ENCODE measurements around the gene ATOX1. TPM values are rescaled to one million over a fixed set of nuclear protein-coding genes. Genes with fewer than 3 reads are reported as not detected.
A peak's percentile ranks its signal among the peaks of the same experiment; 100 is the strongest.

Gene ATOX1
- total RNA-seq, 1 donor from 2014 or later: 16.5 TPM

DNA sequence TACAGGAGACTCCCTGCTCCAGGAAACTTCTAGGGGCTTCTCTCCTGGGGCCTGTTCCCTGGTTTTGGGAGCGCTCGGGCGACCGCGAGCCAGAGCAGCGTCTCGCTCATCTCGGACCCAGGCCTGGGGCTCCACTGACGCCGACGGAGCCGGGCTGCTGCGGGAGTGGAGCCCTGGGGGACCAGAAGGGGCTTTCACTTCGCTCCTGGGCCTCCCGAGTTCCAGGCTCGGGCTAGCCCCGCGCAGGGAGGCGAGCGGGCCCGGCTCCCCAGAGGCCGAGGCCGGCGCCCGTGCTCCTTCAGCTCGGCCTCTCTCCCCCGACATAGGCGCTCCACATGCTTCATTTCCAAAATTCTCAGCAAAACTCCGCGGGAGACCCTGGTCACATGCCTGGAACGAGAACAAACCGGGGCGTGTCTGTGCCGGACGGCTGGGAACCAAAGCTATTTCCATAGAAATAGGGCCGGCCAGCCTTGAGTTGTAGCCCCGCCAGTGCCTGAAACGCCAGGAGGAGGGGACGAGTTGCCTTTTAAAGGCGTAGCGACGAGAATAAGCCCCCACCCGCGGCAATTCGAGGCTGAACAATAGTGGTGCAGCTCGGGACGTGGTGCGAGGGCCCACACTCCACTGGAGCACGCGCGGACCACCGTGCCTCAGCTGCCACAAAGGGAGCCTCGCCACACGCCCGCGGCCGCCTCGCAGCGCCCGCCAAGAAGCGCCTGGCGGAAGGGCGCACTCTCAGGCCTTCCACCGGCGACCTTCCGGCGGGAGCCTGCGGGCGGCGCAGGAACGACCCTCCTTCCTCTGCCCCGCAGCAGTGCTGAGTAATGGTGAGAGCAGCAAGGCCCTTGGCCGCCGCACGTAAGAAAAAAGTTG lies 12.2 kb upstream of the ATOX1 start:
- peak; percentile 70 for DNase-seq

DNA sequence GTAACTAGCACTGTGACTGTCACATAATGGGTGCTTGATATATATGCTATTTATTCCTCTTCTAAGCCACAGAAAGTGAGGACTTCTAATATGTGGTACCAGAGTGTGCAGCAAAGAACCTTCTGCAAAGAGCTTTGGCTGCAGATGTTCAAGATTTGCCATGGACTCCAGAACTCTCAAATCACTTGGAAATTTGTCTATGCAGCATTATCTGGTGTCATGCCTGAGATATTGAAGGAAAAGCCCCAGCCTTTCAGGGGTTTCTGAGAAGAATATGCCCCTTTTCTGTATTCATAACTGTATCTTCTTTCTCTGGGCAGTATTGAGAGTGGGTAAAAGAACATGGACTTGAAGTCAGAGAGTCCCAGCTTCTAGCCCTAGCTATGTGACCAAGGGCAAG lies 8.5 kb upstream of the ATOX1 start:
- DNase-seq: no peak

DNA sequence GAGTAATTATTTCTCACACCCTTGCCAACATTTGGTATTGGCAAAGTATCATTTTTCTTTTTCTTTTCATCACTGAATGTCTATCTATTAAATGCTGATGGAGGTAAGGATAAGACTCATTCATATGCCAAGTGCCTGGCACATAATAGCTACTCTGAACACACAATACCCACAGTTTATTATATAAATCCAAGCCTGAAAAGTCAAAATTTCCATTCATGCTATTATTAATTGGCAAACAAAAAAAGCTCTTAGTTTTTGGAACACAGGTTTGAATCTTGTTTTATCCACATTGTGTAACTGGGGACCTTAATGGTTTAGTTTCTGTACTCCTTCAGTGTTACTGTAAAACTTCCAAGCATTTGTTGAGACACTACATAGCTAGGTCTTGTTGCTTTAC lies 6.4 kb upstream of the ATOX1 start:
- DNase-seq: no peak

DNA sequence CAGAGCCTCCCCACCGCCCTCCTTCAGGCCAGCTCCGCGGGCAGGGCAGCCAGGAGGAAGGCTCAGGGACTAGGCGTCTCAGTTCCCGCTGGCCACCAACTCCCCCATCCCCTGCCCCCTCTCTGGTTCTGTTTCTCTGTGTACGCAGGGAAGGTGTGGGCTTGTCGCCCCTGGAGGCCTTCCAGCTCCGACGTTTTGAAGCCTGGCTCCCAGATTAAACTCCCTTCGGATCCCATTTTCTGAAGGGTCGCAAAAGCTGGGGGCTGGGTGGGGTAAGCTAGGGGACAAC lies 346 bp downstream of the ATOX1 start:
- no peak for DNase-seq

DNA sequence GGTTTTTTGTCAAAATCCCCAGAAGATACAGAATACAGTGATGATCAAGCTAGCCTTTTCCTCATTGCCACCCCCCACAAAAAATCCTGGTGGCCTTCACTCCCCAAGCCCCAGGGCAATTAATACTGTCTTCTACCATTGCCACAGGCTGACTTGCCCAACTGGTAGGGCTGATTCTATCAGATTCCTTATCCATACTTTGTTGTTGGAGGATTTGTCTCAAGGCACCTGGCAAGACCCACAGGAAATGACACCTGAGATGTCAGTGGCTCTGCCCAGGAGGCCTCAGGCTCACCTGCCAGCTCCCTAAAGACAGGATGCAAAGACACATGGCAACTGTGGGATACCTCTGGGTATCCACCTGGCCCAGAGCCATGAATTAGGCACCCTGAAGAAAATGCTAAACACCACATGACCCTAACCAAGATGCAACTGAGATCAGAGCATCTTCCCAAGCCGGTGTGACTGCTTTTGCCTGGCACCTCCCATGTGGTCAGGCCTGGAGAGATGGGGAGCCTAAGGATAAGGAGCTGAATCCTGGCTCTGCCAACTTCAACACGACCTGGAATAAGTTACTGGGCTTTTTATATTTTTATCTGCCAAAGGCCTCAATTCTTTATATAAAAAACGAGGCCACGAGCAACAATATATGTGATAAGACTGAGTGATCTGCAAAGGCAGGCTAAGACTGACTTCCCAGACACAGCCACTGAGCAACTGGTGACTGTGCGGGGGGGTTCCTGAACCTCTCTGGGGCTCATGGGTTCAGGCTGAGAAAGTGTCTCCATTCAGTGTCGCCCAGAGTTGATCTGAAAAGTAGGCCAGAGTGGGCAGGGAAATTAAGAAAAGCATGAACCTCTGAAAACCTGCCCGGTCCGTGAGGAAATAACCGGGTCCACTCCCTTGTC lies 944 bp downstream of the ATOX1 start:
- no peak for DNase-seq

DNA sequence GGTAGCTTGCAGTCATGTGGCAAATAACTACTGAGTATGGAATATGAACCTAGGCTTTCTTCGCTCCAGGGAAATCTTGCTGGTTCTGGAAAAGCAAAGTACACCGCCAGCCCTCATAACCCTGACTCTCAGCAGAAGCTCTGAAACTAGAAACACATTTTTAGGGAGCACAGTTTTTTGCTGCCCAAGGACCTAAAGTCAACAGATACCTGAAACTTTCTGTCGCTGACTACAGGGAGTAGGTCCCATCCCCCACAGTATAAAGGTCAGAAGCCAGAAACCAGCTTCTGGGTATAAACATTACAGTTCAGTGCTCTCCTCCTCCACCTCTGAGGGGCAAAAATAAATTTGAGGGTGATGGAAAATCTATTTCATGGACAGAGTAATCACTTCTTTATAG lies 3.0 kb downstream of the ATOX1 start:
- no peak for DNase-seq

DNA sequence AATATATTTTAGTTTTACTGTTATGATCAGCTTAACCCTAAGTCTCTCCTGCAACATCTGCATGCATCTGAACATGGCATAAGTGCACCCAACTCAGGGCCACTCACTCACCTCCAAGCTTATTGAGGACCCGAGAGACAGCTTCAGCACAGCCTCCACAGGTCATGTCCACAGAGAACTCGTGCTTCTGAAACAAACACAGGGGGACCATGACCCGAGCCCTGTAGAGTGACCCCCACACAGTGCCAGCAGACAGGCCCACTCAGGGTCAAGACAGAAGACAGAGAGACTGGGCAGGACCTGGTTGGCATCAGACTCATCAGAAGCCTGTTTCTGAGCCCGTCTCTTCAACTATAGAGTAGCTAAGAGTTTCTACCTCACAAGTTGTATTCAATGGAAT lies 6.8 kb downstream of the ATOX1 start:
- no peak for DNase-seq

DNA sequence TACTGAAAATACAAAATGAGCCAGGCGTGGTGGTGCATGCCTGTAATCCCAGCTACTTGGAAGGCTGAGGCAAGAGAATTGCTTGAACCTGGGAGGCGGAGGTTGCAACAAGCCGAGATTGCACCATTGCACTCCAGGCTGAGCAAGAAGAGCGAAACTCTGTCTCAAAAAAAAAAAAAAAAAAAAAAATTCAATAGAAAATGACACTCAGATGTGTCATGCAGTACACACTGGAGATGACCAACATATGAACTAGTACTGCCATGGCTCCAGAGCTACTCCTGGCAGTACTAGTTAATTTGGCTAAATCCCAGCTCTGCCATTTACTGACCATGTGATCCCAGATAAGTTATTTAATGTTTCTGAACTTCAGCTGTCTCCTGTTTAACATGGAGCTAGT lies 7.3 kb downstream of the ATOX1 start:
- DNase-seq: no peak

DNA sequence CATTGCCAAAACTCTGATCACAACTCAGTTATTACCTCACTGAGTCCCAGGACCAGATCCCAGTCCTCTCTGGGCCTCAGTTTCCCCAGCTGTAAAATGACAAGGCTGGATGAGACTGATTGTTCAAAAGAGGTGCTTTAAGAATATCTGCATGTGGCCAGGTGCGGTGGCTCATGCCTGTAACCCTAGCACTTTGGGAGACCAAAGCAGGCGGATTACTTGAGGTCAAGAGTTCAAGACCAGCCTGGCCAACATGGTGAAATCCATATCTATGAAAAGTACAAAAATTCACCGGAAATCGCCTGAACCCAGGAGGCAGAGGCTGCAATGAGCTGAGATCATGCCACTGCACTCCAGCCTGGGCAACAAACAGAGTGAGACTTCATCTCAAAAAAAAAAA lies 8.3 kb downstream of the ATOX1 start:
- DNase-seq: no peak

DNA sequence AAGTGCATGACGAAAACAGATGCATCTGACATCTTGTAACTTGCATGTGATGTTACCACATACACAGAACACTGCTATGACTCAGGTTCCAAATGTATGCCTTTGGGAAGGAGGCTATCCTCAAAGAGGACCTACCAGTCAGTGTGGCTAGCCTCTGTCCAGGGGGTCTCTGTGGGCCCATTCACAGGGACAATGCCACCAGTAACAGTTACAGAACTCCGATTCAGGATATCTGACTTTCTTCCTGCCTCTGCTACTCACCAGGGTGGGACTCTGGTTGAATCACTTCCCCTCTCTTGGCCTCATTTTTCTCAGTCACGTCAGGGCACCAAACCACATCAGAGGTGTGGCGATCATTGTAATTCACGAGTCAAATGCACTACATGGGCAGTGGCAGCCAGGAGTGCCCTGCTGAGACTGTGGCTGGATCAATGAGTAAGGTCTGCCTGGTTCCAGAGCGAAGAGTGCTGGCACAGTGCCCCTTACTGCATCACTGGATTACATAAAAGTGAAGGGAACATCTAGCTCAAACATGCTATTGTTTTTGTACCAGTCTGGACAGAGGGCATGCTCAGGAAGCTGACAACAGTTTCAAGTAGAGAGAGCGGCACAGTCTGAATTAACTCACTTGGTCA lies 13.2 kb downstream of the ATOX1 start:
- peak; percentile 74 for DNase-seq

DNA sequence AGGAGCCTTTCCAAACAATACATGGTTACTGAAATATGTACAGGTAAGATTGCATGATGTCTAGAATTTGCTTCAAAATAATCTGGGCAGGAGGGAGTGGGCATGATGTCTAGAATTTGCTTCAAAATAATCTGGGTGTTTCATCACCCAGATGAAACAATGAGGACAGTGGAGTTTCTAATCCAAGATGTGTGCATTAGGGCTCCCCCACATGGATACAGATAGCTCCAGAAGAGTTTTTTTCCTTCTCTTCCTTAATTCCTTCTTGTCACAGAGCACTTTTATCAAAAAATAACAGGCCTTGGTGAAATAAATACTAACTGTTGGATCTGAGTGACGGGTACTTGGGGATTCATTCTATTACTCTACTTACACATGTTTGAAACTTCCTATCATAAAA lies 14.9 kb downstream of the ATOX1 start:
- DNase-seq: no peak

DNA sequence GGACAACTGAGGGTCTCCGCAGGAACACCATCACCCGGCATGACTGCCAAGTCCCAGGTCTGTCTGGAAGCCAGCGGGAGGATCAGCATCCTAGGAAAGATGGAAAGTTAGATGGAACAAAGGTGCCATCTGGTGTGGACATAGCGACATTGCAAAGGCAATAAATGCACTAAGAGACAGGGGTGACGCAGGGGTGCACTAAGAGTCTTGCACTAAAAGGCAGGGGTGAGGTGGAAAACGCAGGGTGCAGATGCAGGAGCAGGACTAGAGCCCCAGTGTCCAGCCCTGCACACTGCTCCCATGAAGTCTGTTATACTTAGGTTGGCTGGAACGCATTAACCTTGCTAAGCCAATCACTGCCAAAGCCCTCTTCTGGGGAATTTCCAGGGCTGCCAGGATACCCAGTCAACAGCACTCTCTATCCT lies 15.5 kb downstream of the ATOX1 start:
- DNase-seq: peak; percentile 29

DNA sequence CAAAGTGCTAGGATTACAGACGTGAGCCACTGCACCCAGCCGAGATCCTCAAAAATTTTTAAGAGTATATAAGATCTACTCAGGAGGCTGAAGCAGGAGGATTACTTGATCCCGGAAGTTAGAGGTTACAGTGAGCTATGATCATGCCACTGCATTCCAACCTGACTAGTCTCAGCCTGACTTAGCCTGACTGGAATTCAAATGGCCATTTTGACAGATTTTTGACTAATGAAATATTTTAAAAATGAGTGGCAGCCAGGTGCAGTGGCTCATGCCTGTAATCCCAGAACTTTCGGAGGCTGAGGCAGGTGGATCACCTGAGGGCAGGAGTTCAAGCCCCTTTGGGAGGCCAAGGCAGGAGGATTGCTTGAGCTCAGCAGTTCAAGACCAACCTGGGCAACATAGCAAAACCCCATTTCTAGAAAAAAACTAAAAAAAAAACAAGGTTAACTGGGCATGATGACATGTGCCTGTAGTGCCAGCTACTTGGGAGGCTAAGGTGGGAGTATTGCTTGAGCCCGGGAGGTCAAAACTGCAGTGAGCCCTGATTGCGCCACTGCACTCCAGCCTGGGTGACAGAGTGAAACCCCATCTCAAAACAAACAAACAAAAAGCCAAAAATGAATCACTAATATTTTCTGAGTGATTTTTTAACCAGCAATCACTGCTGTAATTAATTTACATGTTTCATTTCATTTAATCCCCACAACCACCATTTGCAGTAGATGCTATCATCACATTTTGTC lies 16.6 kb downstream of the ATOX1 start:
- DNase-seq: no peak

DNA sequence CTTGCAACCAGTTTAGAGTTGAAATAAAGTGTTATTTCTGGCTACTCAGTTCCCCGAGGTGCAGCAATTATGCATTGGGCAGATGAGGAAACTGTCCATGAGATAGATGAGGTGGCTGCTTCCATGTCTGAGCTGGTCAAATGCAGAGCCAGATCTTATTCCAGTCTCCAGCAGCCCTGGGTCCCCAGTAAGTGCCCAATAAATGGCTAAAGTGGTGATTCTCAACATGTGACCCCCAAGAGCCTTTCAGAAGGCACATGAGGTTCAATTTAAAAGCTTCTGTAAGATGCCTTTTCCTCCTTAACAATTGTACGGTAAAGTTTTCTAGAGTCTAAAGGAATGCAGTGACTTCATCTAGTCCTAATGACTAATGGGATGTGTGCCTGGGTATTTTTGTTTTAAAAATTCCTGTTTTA lies 17.5 kb downstream of the ATOX1 start:
- no peak for DNase-seq

DNA sequence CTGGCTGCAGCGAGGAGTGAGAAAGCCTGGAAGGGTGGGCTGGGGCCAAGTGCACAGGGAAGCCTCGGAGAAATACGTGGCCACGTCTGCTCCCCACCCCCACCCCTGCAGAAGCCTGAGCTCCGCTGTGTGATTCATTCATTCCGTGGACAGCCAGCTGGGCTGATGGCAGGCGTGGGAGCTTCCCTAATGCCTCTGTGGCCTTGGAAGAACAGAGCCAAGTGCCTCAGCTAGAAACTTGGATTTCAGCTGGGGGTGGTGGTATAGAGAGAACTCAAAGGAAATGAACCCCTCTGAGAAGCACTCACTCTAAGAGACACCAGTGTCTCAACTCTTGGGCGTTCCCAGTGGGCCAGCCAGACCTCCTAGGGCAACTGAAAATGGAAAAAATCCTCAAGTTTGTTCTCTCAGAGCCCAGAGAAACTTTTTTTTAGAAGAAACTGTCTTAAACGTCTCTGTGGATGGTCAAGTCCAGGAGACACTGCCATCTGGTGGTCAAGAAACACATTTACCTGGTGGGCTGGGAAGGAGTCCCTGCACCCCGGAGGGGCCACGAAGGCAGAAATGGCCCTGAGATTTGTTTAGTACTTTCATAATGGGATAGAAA lies 18.0 kb downstream of the ATOX1 start:
- DNase-seq: peak; percentile 29

DNA sequence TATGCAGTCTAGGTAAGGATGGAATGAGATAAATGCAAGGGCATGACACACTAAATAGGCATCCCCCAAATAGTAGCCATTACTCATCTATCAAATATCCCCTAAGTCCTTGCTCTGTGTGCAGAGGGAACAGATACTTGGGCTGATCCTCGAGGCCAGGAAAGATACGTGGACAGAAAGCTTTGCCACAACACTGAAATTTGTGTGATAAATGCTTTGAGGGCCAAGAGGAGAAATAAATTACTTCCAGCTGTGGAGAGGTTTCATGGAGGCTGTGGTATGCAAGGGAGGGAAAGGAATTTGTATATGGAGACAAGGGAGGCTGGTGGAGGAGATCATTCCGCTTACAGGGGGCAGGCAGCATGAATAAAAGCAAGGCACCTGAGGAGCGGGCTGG lies 18.5 kb downstream of the ATOX1 start:
- no peak for DNase-seq

DNA sequence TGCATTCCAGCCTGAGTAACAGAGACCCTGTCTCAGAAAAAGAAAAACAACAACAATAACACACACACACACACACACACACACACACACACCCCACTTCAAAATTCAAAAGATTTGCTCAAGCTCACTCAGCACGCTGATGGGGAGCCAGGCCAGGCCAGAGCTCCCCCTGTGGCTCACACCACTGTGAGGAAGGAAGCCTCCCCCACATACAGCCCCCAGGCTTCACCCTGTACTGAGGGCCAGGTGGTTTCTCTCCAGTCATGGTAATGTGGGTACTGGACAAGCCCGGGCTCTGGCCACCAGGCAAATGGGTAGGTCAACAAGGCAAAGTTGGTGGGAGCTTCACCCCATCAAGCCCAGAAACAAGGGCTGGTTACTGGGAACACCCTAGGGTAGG lies 19.0 kb downstream of the ATOX1 start:
- no peak for DNase-seq

DNA sequence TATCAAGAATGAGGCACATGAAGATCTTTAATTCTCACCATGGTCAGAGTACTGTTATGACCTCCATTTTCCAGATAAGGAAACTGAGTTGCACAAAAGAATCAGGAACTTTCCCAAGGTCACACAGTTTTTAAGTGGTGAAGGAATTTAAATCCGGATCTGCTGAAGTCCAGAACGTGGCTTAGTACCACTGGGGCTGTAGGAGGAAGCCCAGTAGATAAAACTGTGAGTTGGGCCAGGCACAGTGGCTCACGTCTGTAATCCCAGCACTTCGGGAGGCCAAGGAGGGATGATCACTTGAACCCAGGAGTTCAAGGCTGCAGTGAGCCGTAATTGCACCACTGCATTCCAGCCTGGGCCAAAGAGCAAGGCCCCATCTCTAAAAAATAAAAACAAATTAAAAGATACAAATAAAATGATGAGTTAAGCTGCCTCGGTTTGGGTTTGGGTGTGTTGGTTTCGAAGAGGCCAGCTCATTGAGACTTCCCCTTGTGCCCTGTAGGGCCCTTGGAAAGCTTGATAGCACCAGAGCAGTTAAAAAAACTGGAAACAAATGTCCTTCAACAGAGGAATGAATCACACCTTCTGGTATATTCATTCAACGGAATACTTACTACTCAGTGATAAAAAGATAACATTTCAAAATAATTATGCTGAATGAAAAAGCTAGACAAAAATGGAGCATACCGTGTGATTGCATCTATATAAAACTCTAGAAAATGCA lies 20.1 kb downstream of the ATOX1 start:
- no peak for DNase-seq

DNA sequence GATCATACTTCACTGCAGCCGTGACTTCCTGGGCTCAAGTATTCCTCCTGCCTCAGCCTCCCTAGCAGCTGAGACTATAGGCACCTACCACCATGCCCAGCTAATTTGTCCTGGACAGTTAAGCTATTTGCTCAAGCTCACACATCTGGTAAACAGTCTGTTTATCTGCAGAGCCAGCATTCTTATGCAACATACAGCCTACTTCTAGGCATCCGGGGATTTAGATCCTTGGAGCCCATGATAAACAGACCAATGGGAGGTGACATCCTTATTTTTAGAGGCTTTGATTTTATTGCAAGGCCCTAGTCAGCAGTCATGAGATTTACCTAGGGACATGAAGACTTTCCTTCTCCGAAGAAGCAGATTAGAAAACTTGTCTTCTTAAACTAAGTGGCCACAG lies 21.0 kb downstream of the ATOX1 start:
- no peak for DNase-seq

DNA sequence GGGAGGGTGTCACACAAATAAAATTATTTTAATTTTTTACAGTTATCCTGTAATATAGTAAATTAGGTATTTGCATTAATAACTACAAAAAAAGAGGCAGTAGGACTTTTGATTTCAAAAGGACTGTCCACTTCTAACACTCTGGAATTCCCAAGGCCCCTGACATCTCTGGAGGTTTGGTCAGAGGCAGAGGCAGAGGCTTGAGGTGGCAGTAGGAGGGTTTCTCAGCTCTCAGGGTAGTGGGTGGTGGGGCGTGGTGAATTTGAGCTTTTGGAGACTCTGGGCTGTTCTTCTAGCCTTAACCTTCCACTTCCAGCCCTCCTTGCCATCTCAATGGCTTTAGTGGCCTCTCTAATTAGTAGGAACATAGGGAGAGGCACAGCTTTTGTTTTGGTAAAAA lies 22.8 kb downstream of the ATOX1 start:
- no peak for DNase-seq

DNA sequence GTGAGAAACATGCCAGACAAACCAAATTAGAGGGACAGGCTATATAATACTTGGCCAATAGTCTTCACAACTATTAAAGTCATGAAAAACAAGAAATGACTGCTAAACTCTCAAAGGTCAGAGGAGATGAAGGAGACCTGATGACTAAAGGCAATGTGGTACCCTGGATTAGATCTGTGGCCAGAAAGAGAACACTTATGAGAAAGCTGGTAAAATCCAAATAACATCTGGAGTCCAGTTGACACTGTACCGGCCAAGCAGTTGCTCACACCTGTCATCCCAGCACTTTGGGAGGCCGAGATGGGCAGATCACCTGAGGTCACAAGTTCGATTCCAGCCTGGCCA lies 24.4 kb downstream of the ATOX1 start:
- DNase-seq: no peak
